HG03135 (cell line): ENCODE data around the gene ALB.

Experiments
- ATAC-seq: cut with Tn5 transposase; IDR thresholded peaks from one replicate; pipeline ENCODE4 v1.9.1; 2021; ENCODE audit warnings: mild to moderate bottlenecking, moderate library complexity; ENCODE audit not compliant: unreplicated experiment

ALB gene

GRCh38 chr4:73408181-73408867 is 4.2 kb downstream of the ALB start:
- no peak for ATAC-seq

- no peak for ATAC-seq
Measured at GRCh38 chr4:73409012-73409862, 5.2 kb downstream of the ALB start.

GRCh38 chr4:73409978-73410548 is 6.0 kb downstream of the ALB start:
- ATAC-seq = no peak

GRCh38 chr4:73410916-73411730 is 7.0 kb downstream of the ALB start:
- ATAC-seq = no peak

- no peak for ATAC-seq
Measured at GRCh38 chr4:73411731-73412414, 7.8 kb downstream of the ALB start.

GRCh38 chr4:73413294-73413755 is 9.2 kb downstream of the ALB start:
- ATAC-seq = no peak

GRCh38 chr4:73414936-73415271 is 10.8 kb downstream of the ALB start:
- no peak for ATAC-seq

- ATAC-seq = no peak
Measured at GRCh38 chr4:73415807-73416238, 11.7 kb downstream of the ALB start.

GRCh38 chr4:73416423-73417087 is 12.5 kb downstream of the ALB start:
- ATAC-seq = no peak

GRCh38 chr4:73417342-73417741 is 13.3 kb downstream of the ALB start:
- ATAC-seq = no peak

- ATAC-seq = no peak
Measured at GRCh38 chr4:73417973-73418372, 13.9 kb downstream of the ALB start.

GRCh38 chr4:73418677-73419076 is 14.6 kb downstream of the ALB start:
- no peak for ATAC-seq

- ATAC-seq = no peak
Measured at GRCh38 chr4:73419106-73420038, 15.3 kb downstream of the ALB start.

GRCh38 chr4:73420615-73421014 is 16.5 kb downstream of the ALB start:
- ATAC-seq = no peak

- no peak for ATAC-seq
Measured at GRCh38 chr4:73421708-73422457, 17.8 kb downstream of the ALB start.

GRCh38 chr4:73422458-73422752 is 18.3 kb downstream of the ALB start:
- ATAC-seq = no peak

GRCh38 chr4:73423184-73423583 is 19.1 kb downstream of the ALB start:
- no peak for ATAC-seq

GRCh38 chr4:73426666-73427065 is 22.6 kb downstream of the ALB start:
- ATAC-seq = no peak
